ENCODE results near the gene TSPAN3.

TSPAN3 gene

GRCh38 chr15:77097921-77098320 is 27.0 kb upstream of the TSPAN3 start:
- Mint-ChIP-seq H3K27ac (ENCODE audit: low read depth) (no peak overlapping the region), H3K4me3 (no peak overlapping the region), H3K27me3 (no peaks in the 10 kb centered on the region), H3K36me3 (ENCODE audit: insufficient read depth) (peaks cover 1% of the 10 kb centered on the region), H3K4me1 (no peaks in the 10 kb centered on the region), H3K9me3 (no peaks in the 10 kb centered on the region)
- DNase-seq (ENCODE audit: low spot score in 2 of 2) (no peak), ATAC-seq (replicated peaks; ENCODE audit: extremely low read depth, poor library complexity, severe bottlenecking) (no peak)

GRCh38 chr15:77097248-77097721 is 26.4 kb upstream of the TSPAN3 start:
- no peak overlapping the region for H3K4me3 Mint-ChIP-seq
- no peaks in the 10 kb centered on the region for H3K27me3 Mint-ChIP-seq
- ATAC-seq (replicated peaks; ENCODE audit: extremely low read depth, poor library complexity, severe bottlenecking) (no peak), DNase-seq (ENCODE audit: low spot score in 2 of 2) (no peak)
- H3K9me3 Mint-ChIP-seq = no peaks in the 10 kb centered on the region
- H3K4me1 Mint-ChIP-seq = no peaks in the 10 kb centered on the region
- H3K27ac Mint-ChIP-seq (ENCODE audit: low read depth) = no peak overlapping the region
- peaks cover 1% of the 10 kb centered on the region for H3K36me3 Mint-ChIP-seq (ENCODE audit: insufficient read depth)

- Mint-ChIP-seq H3K4me1 (no peaks in the 10 kb centered on the region), H3K27ac (ENCODE audit: low read depth) (no peak overlapping the region), H3K27me3 (no peaks in the 10 kb centered on the region), H3K4me3 (no peak overlapping the region), H3K36me3 (ENCODE audit: insufficient read depth) (peaks cover 1% of the 10 kb centered on the region), H3K9me3 (no peaks in the 10 kb centered on the region)
- ATAC-seq (replicated peaks; ENCODE audit: extremely low read depth, poor library complexity, severe bottlenecking) = no peak
- DNase-seq (ENCODE audit: low spot score in 2 of 2) = no peak
These were observed 25.6 kb upstream of the TSPAN3 start for GRCh38 chr15:77096541-77096940.

GRCh38 chr15:77096138-77096537 is 25.2 kb upstream of the TSPAN3 start:
- no peak overlapping the region for H3K4me3 Mint-ChIP-seq
- no peak for ATAC-seq (replicated peaks; ENCODE audit: extremely low read depth, poor library complexity, severe bottlenecking)
- no peak overlapping the region for H3K27ac Mint-ChIP-seq (ENCODE audit: low read depth)
- DNase-seq (ENCODE audit: low spot score in 2 of 2) = no peak
- no peaks in the 10 kb centered on the region for H3K4me1 Mint-ChIP-seq
- H3K36me3 Mint-ChIP-seq (ENCODE audit: insufficient read depth) = peaks cover 1% of the 10 kb centered on the region
- no peaks in the 10 kb centered on the region for H3K9me3 Mint-ChIP-seq
- H3K27me3 Mint-ChIP-seq = no peaks in the 10 kb centered on the region

GRCh38 chr15:77094397-77095030 is 23.6 kb upstream of the TSPAN3 start:
- Mint-ChIP-seq H3K27me3 (no peaks in the 10 kb centered on the region), H3K9me3 (no peaks in the 10 kb centered on the region), H3K4me1 (no peaks in the 10 kb centered on the region), H3K27ac (ENCODE audit: low read depth) (no peak overlapping the region), H3K4me3 (no peak overlapping the region), H3K36me3 (ENCODE audit: insufficient read depth) (peaks cover 1% of the 10 kb centered on the region)
- DNase-seq (ENCODE audit: low spot score in 2 of 2) (no peak), ATAC-seq (replicated peaks; ENCODE audit: extremely low read depth, poor library complexity, severe bottlenecking) (no peak)

- Mint-ChIP-seq H3K4me3 (no peak overlapping the region), H3K27me3 (no peaks in the 10 kb centered on the region), H3K4me1 (no peaks in the 10 kb centered on the region), H3K36me3 (ENCODE audit: insufficient read depth) (peaks cover 1% of the 10 kb centered on the region), H3K27ac (ENCODE audit: low read depth) (no peak overlapping the region), H3K9me3 (no peaks in the 10 kb centered on the region)
- no peak for ATAC-seq (replicated peaks; ENCODE audit: extremely low read depth, poor library complexity, severe bottlenecking)
- DNase-seq (ENCODE audit: low spot score in 2 of 2) = no peak
These were observed 22.5 kb upstream of the TSPAN3 start for GRCh38 chr15:77093436-77093835.

GRCh38 chr15:77091097-77091496 is 20.2 kb upstream of the TSPAN3 start:
- H3K9me3 Mint-ChIP-seq = no peaks in the 10 kb centered on the region
- no peaks in the 10 kb centered on the region for H3K27me3 Mint-ChIP-seq
- ATAC-seq (replicated peaks; ENCODE audit: extremely low read depth, poor library complexity, severe bottlenecking) (no peak), DNase-seq (ENCODE audit: low spot score in 2 of 2) (no peak)
- H3K27ac Mint-ChIP-seq (ENCODE audit: low read depth) = no peak overlapping the region
- no peaks in the 10 kb centered on the region for H3K4me1 Mint-ChIP-seq
- H3K36me3 Mint-ChIP-seq (ENCODE audit: insufficient read depth) = peaks cover 1% of the 10 kb centered on the region
- no peak overlapping the region for H3K4me3 Mint-ChIP-seq

GRCh38 chr15:77087213-77087612 is 16.3 kb upstream of the TSPAN3 start:
- DNase-seq (ENCODE audit: low spot score in 2 of 2) (no peak), ATAC-seq (replicated peaks; ENCODE audit: extremely low read depth, poor library complexity, severe bottlenecking) (no peak)
- Mint-ChIP-seq H3K4me3 (no peak overlapping the region), H3K9me3 (no peaks in the 10 kb centered on the region), H3K27ac (ENCODE audit: low read depth) (no peak overlapping the region), H3K27me3 (no peaks in the 10 kb centered on the region), H3K36me3 (ENCODE audit: insufficient read depth) (no peaks in the 10 kb centered on the region), H3K4me1 (peaks cover 16% of the 10 kb centered on the region)

- H3K36me3 Mint-ChIP-seq (ENCODE audit: insufficient read depth) = peaks cover 2% of the 10 kb centered on the region
- H3K27ac Mint-ChIP-seq (ENCODE audit: low read depth) = no peak overlapping the region
- H3K4me1 Mint-ChIP-seq = peaks cover 16% of the 10 kb centered on the region
- ATAC-seq (replicated peaks; ENCODE audit: extremely low read depth, poor library complexity, severe bottlenecking) = no peak
- no peak overlapping the region for H3K4me3 Mint-ChIP-seq
- no peaks in the 10 kb centered on the region for H3K27me3 Mint-ChIP-seq
- no peak for DNase-seq (ENCODE audit: low spot score in 2 of 2)
- H3K9me3 Mint-ChIP-seq = no peaks in the 10 kb centered on the region
These were observed 14.4 kb upstream of the TSPAN3 start for GRCh38 chr15:77085297-77085696.

- H3K27me3 Mint-ChIP-seq = no peaks in the 10 kb centered on the region
- ATAC-seq (replicated peaks; ENCODE audit: extremely low read depth, poor library complexity, severe bottlenecking) = no peak
- H3K9me3 Mint-ChIP-seq = no peaks in the 10 kb centered on the region
- no peak for DNase-seq (ENCODE audit: low spot score in 2 of 2)
- H3K36me3 Mint-ChIP-seq (ENCODE audit: insufficient read depth) = peaks cover 2% of the 10 kb centered on the region
- no peak overlapping the region for H3K27ac Mint-ChIP-seq (ENCODE audit: low read depth)
- H3K4me1 Mint-ChIP-seq = peaks cover 16% of the 10 kb centered on the region
- no peak overlapping the region for H3K4me3 Mint-ChIP-seq
These were observed 13.5 kb upstream of the TSPAN3 start for GRCh38 chr15:77084436-77084835.

GRCh38 chr15:77083381-77084160 is 12.7 kb upstream of the TSPAN3 start:
- DNase-seq (ENCODE audit: low spot score in 2 of 2) = peak in 1 of 2 donors; percentile 23
- peaks cover 2% of the 10 kb centered on the region for H3K36me3 Mint-ChIP-seq (ENCODE audit: insufficient read depth)

GRCh38 chr15:77081971-77082370 is 11.1 kb upstream of the TSPAN3 start:
- ATAC-seq (replicated peaks; ENCODE audit: extremely low read depth, poor library complexity, severe bottlenecking) = no peak
- H3K27ac Mint-ChIP-seq (ENCODE audit: low read depth) = no peak overlapping the region
- H3K4me1 Mint-ChIP-seq = peaks cover 16% of the 10 kb centered on the region
- no peak overlapping the region for H3K4me3 Mint-ChIP-seq
- H3K9me3 Mint-ChIP-seq = no peaks in the 10 kb centered on the region
- no peaks in the 10 kb centered on the region for H3K27me3 Mint-ChIP-seq
- peaks cover 2% of the 10 kb centered on the region for H3K36me3 Mint-ChIP-seq (ENCODE audit: insufficient read depth)
- DNase-seq (ENCODE audit: low spot score in 2 of 2) = no peak

More at GRCh38 chr15:77083381-77084160, 12.7 kb upstream of the TSPAN3 start:
- Mint-ChIP-seq H3K27me3 (no peaks in the 10 kb centered on the region), H3K4me1 (peaks cover 16% of the 10 kb centered on the region), H3K4me3 (peak overlapping the region; percentile 56), H3K9me3 (no peaks in the 10 kb centered on the region), H3K27ac (ENCODE audit: low read depth) (peak overlapping the region; percentile 84)
- peak; percentile 92 for ATAC-seq (replicated peaks; ENCODE audit: extremely low read depth, poor library complexity, severe bottlenecking)

GRCh38 chr15:77076323-77076915 is 5.5 kb upstream of the TSPAN3 start:
- Mint-ChIP-seq H3K4me1 (peaks cover 5% of the 10 kb centered on the region), H3K27ac (ENCODE audit: low read depth) (no peak overlapping the region), H3K27me3 (no peaks in the 10 kb centered on the region), H3K4me3 (no peak overlapping the region), H3K9me3 (no peaks in the 10 kb centered on the region), H3K36me3 (ENCODE audit: insufficient read depth) (peaks cover 3% of the 10 kb centered on the region)
- no peak for ATAC-seq (replicated peaks; ENCODE audit: extremely low read depth, poor library complexity, severe bottlenecking)
- no peak for DNase-seq (ENCODE audit: low spot score in 2 of 2)
